GM06990 (cell line): ENCODE results near the gene DNM2.
"Not testable (repeated sequence)": the region's sequence is repeated elsewhere in the genome, so short reads cannot be mapped to it uniquely, and the experiment has no call there.

Experiments
- DNase-seq: peaks from one replicate; pipeline ENCODE4 v3.0.0-alpha.2; 2011; ENCODE audit not compliant: insufficient read length; ENCODE audit errors: extremely low read depth
- H3K27me3 ChIP-seq: replicated peaks from 2 replicates; pipeline ENCODE4 v1.6.0; 2011; ENCODE audit warnings: low read length; ENCODE audit not compliant: control insufficient read depth, insufficient read depth
- H3K36me3 ChIP-seq: 2 replicates; pipeline ENCODE4 v1.5.1; 2011; ENCODE audit warnings: low read length; ENCODE audit not compliant: control insufficient read depth, insufficient read depth
- H3K4me3 ChIP-seq: replicated peaks from 2 replicates; pipeline ENCODE4 v1.5.1; 2011; ENCODE audit warnings: low read depth, mild to moderate bottlenecking, control low read depth, low read length
- CTCF ChIP-seq: IDR thresholded peaks from 2 replicates; pipeline ENCODE4 v1.5.1; 2011; ENCODE audit warnings: low read length, control low read depth, mild to moderate bottlenecking, inconsistent platforms; ENCODE audit not compliant: insufficient read depth, poor library complexity, severe bottlenecking

The DNM2 gene

GRCh38 chr19:10870955-10871603 lies 153.2 kb downstream of the DNM2 start, which contains the start of gene CARM1:
Gene CARM1, plus strand, starts transcription at chr19:10871553. Its CDS starts 150 bp downstream, at chr19:10871703.
- DNase-seq: peak; percentile 96
- Histone ChIP-seq H3K4me3 (peak within 1 kb of the TSS; percentile 91), H3K27me3 (no peaks in the 10 kb centered on the region), H3K36me3 (no peaks in the 10 kb centered on the region; the same call in none of the 2 replicates)
- peak; percentile 37 for TF ChIP-seq CTCF

GRCh38 chr19:10871711-10872545 lies 154.0 kb downstream of the DNM2 start:
- no peak for TF ChIP-seq CTCF
- Histone ChIP-seq H3K27me3 (no peaks in the 10 kb centered on the region), H3K36me3 (no peaks in the 10 kb centered on the region; the same call in none of the 2 replicates), H3K4me3 (peak overlapping the region; percentile 91)
- DNase-seq: peak; percentile 61

- no peaks in the 10 kb centered on the region; the same call in none of the 2 replicates for H3K36me3 ChIP-seq
- DNase-seq: no peak
- no peak for TF ChIP-seq CTCF
Observed at GRCh38 chr19:10872546-10873107, 154.7 kb downstream of the DNM2 start.

GRCh38 chr19:10874024-10874423 lies 156.1 kb downstream of the DNM2 start:
- Histone ChIP-seq H3K4me3 (peak overlapping the region; percentile 17), H3K27me3 (no peaks in the 10 kb centered on the region), H3K36me3 (no peaks in the 10 kb centered on the region; the same call in none of the 2 replicates)
- no peak for TF ChIP-seq CTCF
- no peak for DNase-seq

More at GRCh38 chr19:10872546-10873107, 154.7 kb downstream of the DNM2 start:
- no peaks in the 10 kb centered on the region for H3K27me3 ChIP-seq
- peak overlapping the region; percentile 91 for H3K4me3 ChIP-seq

GRCh38 chr19:10876459-10877240 lies 158.8 kb downstream of the DNM2 start:
- Histone ChIP-seq H3K27me3 (no peaks in the 10 kb centered on the region), H3K4me3 (peak overlapping the region; percentile 43), H3K36me3 (no peaks in the 10 kb centered on the region; the same call in 1 of the 2 replicates)
- no peak for TF ChIP-seq CTCF
- peak; percentile 83 for DNase-seq

- not testable (repeated sequence) for H3K27me3 ChIP-seq, DNase-seq, H3K36me3 ChIP-seq, H3K4me3 ChIP-seq
Observed at GRCh38 chr19:10877608-10878007, 159.7 kb downstream of the DNM2 start.
